Parathyroid adenoma (tissue), 2 donors: ENCODE results near the gene RAPGEF2.

Experiments
- H2AFZ ChIP-seq: fragments of 300-600 bp; sonication (generic); one replicate; pipeline ENCODE4 v1.7.0; 2017; ENCODE audit warnings: antibody characterized with exemption, mild to moderate bottlenecking
- H3K27ac ChIP-seq: fragments of 300-600 bp; sonication (generic); one replicate; pipeline ENCODE4 v1.7.0; 2017
- H3K27me3 ChIP-seq: fragments of 300-600 bp; sonication (generic); one replicate; pipeline ENCODE4 v1.7.0; 2017; ENCODE audit warnings: low read length; ENCODE audit not compliant: control insufficient read depth, insufficient read depth
- H3K36me3 ChIP-seq: fragments of 300-600 bp; sonication (generic); one replicate; pipeline ENCODE4 v1.7.0; 2017; ENCODE audit warnings: low read length; ENCODE audit not compliant: control insufficient read depth, insufficient read depth
- H3K4me1 ChIP-seq: fragments of 300-600 bp; sonication (generic); one replicate; pipeline ENCODE4 v1.7.0; 2017; ENCODE audit warnings: control low read depth
- H3K4me2 ChIP-seq: fragments of 300-600 bp; sonication (generic); one replicate; pipeline ENCODE4 v1.7.0; 2017; ENCODE audit warnings: low read length
- H3K4me3 ChIP-seq: fragments of 300-600 bp; sonication (generic); one replicate; pipeline ENCODE4 v1.7.0; 2017; ENCODE audit warnings: low read depth, low read length
- H3K79me2 ChIP-seq: fragments of 300-600 bp; sonication (generic); one replicate; pipeline ENCODE4 v1.7.0; 2017; ENCODE audit warnings: control low read depth
- H3K9ac ChIP-seq: fragments of 300-600 bp; sonication (generic); one replicate; pipeline ENCODE4 v1.7.0; 2017; ENCODE audit warnings: mild to moderate bottlenecking
- H3K9me3 ChIP-seq: fragments of 300-600 bp; sonication (generic); one replicate; pipeline ENCODE4 v1.7.0; 2017; ENCODE audit warnings: low read length; ENCODE audit not compliant: control insufficient read depth
- TF ChIP-seq, protein P1 (sequence below): fragments of 300-600 bp; sonication (generic); IDR thresholded peaks from one replicate; pipeline ENCODE4 v1.7.0; 2017; ENCODE audit warnings: antibody characterized with exemption, mild to moderate bottlenecking
- donor health status: primary hyperparathyroidism.

The RAPGEF2 gene

DNA sequence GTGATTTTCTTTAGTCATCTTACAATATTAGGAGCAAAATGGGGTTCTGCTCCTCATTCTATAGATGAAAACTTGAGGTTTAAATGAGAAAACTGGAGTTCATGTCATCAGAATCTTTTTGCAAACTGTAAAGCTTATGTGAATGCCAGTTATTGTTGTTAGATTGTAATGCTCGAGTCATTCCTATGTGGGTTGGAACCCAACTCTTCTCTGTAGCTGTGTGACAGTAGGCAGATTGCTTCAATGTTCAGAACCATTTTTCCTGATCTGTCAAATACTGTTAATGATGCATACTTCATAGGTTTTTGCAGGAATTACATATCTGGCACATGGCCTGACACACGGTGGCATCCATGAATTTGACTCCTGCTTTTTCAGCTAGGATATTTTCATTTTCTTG is 178.9 kb downstream of the RAPGEF2 start:
- TF ChIP-seq, protein P1, sequence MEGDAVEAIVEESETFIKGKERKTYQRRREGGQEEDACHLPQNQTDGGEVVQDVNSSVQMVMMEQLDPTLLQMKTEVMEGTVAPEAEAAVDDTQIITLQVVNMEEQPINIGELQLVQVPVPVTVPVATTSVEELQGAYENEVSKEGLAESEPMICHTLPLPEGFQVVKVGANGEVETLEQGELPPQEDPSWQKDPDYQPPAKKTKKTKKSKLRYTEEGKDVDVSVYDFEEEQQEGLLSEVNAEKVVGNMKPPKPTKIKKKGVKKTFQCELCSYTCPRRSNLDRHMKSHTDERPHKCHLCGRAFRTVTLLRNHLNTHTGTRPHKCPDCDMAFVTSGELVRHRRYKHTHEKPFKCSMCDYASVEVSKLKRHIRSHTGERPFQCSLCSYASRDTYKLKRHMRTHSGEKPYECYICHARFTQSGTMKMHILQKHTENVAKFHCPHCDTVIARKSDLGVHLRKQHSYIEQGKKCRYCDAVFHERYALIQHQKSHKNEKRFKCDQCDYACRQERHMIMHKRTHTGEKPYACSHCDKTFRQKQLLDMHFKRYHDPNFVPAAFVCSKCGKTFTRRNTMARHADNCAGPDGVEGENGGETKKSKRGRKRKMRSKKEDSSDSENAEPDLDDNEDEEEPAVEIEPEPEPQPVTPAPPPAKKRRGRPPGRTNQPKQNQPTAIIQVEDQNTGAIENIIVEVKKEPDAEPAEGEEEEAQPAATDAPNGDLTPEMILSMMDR, result no peak
- Histone ChIP-seq H3K9me3 (no peaks in the 10 kb centered on the region), H3K79me2 (no peaks in the 10 kb centered on the region), H3K9ac (no peak overlapping the region), H3K27me3 (no peaks in the 10 kb centered on the region), H3K27ac (no peak overlapping the region), H3K36me3 (no peaks in the 10 kb centered on the region), H3K4me3 (no peak overlapping the region), H3K4me2 (no peak overlapping the region), H2AFZ (no peak overlapping the region), H3K4me1 (no peaks in the 10 kb centered on the region)

GRCh38 chr4:159282329-159282728 is 179.4 kb downstream of the RAPGEF2 start:
- Histone ChIP-seq H2AFZ (no peak overlapping the region), H3K27me3 (no peaks in the 10 kb centered on the region), H3K4me3 (no peak overlapping the region), H3K9me3 (no peaks in the 10 kb centered on the region), H3K9ac (no peak overlapping the region), H3K79me2 (no peaks in the 10 kb centered on the region), H3K36me3 (no peaks in the 10 kb centered on the region), H3K4me1 (no peaks in the 10 kb centered on the region), H3K4me2 (no peak overlapping the region), H3K27ac (no peak overlapping the region)
- TF ChIP-seq, protein P1, result no peak

DNA sequence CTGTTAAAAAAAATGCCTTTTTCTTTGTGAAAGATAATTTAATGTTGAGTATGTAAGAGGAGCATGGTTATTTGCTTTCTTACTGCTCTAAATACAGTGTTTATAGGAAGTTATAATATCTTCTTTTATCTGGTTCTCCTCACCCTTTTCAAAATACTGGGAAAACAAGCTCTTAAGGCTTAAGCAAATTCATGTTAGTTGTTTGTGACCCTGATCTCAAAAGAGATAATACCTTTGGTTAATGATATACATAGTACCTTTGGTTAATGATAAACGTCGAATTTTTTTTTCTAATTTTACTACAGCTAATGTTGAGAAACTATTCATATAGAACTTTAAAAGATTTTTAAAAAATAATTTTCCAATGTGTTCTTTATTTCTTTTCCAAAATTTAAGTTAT is 180.1 kb downstream of the RAPGEF2 start:
- no peaks in the 10 kb centered on the region for H3K36me3 ChIP-seq
- H3K4me2 ChIP-seq, result no peak overlapping the region
- H3K27me3 ChIP-seq, result no peaks in the 10 kb centered on the region
- no peak overlapping the region for H3K4me3 ChIP-seq
- no peak overlapping the region for H2AFZ ChIP-seq
- TF ChIP-seq, protein P1, result no peak
- no peaks in the 10 kb centered on the region for H3K9me3 ChIP-seq
- no peaks in the 10 kb centered on the region for H3K79me2 ChIP-seq
- no peaks in the 10 kb centered on the region for H3K4me1 ChIP-seq
- no peak overlapping the region for H3K9ac ChIP-seq
- H3K27ac ChIP-seq, result no peak overlapping the region

GRCh38 chr4:159283696-159284095 is 180.8 kb downstream of the RAPGEF2 start:
- H3K27me3 ChIP-seq, result no peaks in the 10 kb centered on the region

DNA sequence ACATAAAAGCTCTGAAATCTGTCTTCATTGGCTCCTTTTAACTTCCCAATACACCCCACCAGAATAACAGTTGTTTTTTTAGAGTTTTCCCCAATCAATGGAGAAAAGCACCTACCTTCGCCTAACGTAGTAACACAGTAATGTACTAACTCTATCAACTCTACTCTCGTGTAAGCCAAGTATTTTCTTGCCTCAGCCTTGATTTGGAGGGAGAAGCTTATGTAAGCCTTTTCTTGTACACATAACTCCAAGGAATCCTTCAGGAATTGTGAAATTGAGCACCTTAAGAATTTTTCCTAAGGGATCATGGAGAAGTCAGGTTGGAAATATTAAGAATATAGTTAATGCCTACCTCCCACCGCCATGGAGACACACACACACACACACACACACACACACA is 181.2 kb downstream of the RAPGEF2 start:
- no peaks in the 10 kb centered on the region for H3K27me3 ChIP-seq
- H2AFZ ChIP-seq, result no peak overlapping the region
- no peak overlapping the region for H3K4me3 ChIP-seq
- H3K27ac ChIP-seq, result no peak overlapping the region
- H3K79me2 ChIP-seq, result no peaks in the 10 kb centered on the region
- H3K4me1 ChIP-seq, result no peaks in the 10 kb centered on the region
- H3K36me3 ChIP-seq, result no peaks in the 10 kb centered on the region
- no peak overlapping the region for H3K4me2 ChIP-seq
- H3K9me3 ChIP-seq, result no peaks in the 10 kb centered on the region
- no peak overlapping the region for H3K9ac ChIP-seq
- TF ChIP-seq, protein P1, result no peak

More at GRCh38 chr4:159283696-159284095, 180.8 kb downstream of the RAPGEF2 start:
- Histone ChIP-seq H3K9ac (no peak overlapping the region), H3K4me3 (no peak overlapping the region), H3K79me2 (no peaks in the 10 kb centered on the region), H3K36me3 (no peaks in the 10 kb centered on the region), H3K27ac (no peak overlapping the region), H2AFZ (no peak overlapping the region), H3K4me1 (no peaks in the 10 kb centered on the region), H3K4me2 (no peak overlapping the region), H3K9me3 (no peaks in the 10 kb centered on the region)
- TF ChIP-seq, protein P1, result no peak
